Vagina (tissue), 2 donors: Measurements from ENCODE around the gene USP20. TPM values are rescaled to one million over a fixed set of nuclear protein-coding genes. Genes with fewer than 3 reads are reported as not detected.

ENCODE experiments used
- DNase-seq, 2 donors: peaks; one replicate each; pipeline ENCODE4 v3.0.0-alpha.2; 2017; ENCODE audit errors: extremely low spot score in 2 of 2
- H3K27ac ChIP-seq: fragments of 200-600 bp; sonication (generic); one replicate; pipeline ENCODE4 v1.5.1; 2019
- H3K27me3 ChIP-seq: fragments of 200-600 bp; sonication (generic); one replicate; pipeline ENCODE4 v1.5.1; 2019
- H3K36me3 ChIP-seq, 2 donors: fragments of 200-600 bp; sonication (generic); one replicate each; pipeline ENCODE4 v1.5.1; 2017 to 2019
- H3K4me1 ChIP-seq: fragments of 200-600 bp; sonication (generic); one replicate; pipeline ENCODE4 v1.5.1; 2019
- H3K4me3 ChIP-seq, 2 donors: fragments of 200-600 bp; sonication (generic); 1 replicate in 1 of 2; 2 replicates in 1 of 2; pipeline ENCODE4 v1.5.1; 2016 to 2019
- H3K9me3 ChIP-seq: fragments of 200-600 bp; sonication (generic); one replicate; pipeline ENCODE4 v1.5.1; 2019
- POLR2A ChIP-seq, 2 donors: fragments of 450-650 bp; IDR thresholded peaks; one replicate each; pipeline ENCODE4 v1.6.1; 2017; ENCODE audit warnings: antibody characterized with exemption in 2 of 2, mild to moderate bottlenecking in 2 of 2, moderate library complexity in 2 of 2
- POLR2AphosphoS5 ChIP-seq, 2 donors: sonication (generic); formaldehyde crosslinking; IDR thresholded peaks; one replicate each; pipeline ENCODE4 v1.9.0; 2017; ENCODE audit warnings: antibody characterized with exemption in 2 of 2, mild to moderate bottlenecking in 2 of 2, low read depth in 1 of 2; ENCODE audit not compliant: insufficient read depth in 1 of 2
- intact Hi-C: fragments of 100-400 bp; cut with DNase I; formaldehyde crosslinking; loops from one replicate; pipeline ENCODE4 v1.15.1; 2023
- total RNA-seq: library from RNA; depleted of rRNA; stranded (reverse); fragments of >200 nt; gene quantifications from one replicate; pipeline ENCODE4 v1.2.3, GENCODE V29; 2016
- TF ChIP-seq, protein P1 (sequence below), 3 experiments: fragments of 450-650 bp in 2 of 3; fragments of 200-600 bp in 1 of 3; sonication (generic) in 1 of 3; IDR thresholded peaks; one replicate each; pipeline ENCODE4 v1.5.1; 2017 to 2019; ENCODE audit warnings: antibody characterized with exemption in 3 of 3, mild to moderate bottlenecking in 2 of 3, moderate library complexity in 2 of 3

USP20 gene
- total RNA-seq, 1 donor from 2014 or later, result 29.5 TPM

DNA sequence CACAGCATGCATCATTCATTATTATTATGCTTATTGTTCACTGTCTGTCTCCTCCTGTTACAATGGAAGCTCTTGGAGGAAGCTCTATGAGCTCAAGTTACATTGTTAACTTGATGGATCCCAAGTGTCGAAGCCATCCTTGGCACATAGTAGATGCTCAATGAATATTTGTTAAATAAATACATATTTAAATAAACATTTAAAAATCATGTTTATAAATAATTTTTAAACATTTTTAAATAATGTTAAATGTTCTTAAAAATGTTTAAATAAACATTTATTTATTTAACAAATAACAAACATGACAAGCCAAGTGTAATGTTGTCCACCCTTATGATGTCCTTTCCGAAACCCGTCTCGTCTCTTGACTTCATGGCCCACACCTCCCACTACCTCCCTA, 69.5 kb downstream of the USP20 start:
- no peak for DNase-seq
- TF ChIP-seq POLR2AphosphoS5 (IDR thresholded peaks at IDR 0.05; ENCODE audit: insufficient read depth in 1 of 2, low read depth in 1 of 2), result no peak
- TF ChIP-seq, protein P1, sequence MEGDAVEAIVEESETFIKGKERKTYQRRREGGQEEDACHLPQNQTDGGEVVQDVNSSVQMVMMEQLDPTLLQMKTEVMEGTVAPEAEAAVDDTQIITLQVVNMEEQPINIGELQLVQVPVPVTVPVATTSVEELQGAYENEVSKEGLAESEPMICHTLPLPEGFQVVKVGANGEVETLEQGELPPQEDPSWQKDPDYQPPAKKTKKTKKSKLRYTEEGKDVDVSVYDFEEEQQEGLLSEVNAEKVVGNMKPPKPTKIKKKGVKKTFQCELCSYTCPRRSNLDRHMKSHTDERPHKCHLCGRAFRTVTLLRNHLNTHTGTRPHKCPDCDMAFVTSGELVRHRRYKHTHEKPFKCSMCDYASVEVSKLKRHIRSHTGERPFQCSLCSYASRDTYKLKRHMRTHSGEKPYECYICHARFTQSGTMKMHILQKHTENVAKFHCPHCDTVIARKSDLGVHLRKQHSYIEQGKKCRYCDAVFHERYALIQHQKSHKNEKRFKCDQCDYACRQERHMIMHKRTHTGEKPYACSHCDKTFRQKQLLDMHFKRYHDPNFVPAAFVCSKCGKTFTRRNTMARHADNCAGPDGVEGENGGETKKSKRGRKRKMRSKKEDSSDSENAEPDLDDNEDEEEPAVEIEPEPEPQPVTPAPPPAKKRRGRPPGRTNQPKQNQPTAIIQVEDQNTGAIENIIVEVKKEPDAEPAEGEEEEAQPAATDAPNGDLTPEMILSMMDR (IDR thresholded peaks at IDR 0.05), result no peak
- intact Hi-C loops, result no loop called here
- Histone ChIP-seq H3K27ac (no peak overlapping the region), H3K9me3 (no peaks in the 10 kb centered on the region), H3K4me1 (no peaks in the 10 kb centered on the region), H3K36me3 (peaks cover 0 to 49% of the 10 kb centered on the region in 2 donors), H3K27me3 (no peaks in the 10 kb centered on the region), H3K4me3 (no peak overlapping the region)

DNA sequence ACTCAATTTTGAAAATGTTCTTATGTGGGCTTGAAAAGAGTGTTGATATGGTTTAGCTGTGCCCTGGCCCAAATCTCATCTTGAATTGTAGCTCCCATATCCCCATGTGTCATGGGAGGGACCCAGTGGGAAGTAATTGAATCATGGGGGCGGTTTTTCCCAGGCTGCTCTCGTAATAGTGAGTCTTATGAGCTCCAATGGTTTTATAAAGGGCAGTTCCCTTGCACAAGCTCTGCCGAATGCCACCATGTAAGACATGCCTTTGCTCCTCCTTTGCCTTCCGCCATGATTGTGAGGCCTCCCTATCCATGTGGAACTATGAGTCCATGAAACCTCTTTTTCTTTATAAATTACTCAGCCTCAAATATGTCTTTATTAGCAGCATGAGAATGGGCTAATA, 71.0 kb downstream of the USP20 start:
- TF ChIP-seq, protein P1 (IDR thresholded peaks at IDR 0.05), result no peak
- no peak for TF ChIP-seq POLR2AphosphoS5 (IDR thresholded peaks at IDR 0.05; ENCODE audit: insufficient read depth in 1 of 2, low read depth in 1 of 2)
- no peak for TF ChIP-seq POLR2A (IDR thresholded peaks at IDR 0.05)
- H3K27me3 ChIP-seq, result no peaks in the 10 kb centered on the region
- H3K27ac ChIP-seq, result no peak overlapping the region
- intact Hi-C loops, result no loop called here
- no peak overlapping the region for H3K4me3 ChIP-seq
- H3K9me3 ChIP-seq, result no peaks in the 10 kb centered on the region
- no peaks in the 10 kb centered on the region for H3K4me1 ChIP-seq
- no peak for DNase-seq
- H3K36me3 ChIP-seq, result peaks cover 0 to 35% of the 10 kb centered on the region in 2 donors

DNA sequence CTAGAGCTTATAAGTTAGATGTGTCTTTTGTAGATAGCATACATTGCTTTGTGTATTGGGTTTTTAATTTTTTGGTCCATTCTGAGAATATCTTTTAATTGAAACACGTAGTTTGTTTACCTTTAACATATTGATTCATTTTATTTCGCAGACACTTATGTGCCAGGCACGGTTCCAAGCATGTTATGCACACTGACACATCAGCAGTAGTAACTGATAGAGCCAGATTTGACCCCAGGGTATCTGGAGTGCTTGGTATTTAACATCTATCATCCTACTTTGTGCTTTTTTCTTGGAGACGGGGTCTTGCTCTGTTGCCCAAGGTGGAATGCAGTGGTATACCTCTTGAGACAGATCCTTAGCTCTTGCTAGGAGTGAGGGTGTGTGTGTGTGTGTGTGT, 71.9 kb downstream of the USP20 start:
- Histone ChIP-seq H3K4me3 (no peak overlapping the region), H3K27me3 (no peaks in the 10 kb centered on the region), H3K4me1 (no peaks in the 10 kb centered on the region), H3K36me3 (peaks cover 0 to 26% of the 10 kb centered on the region in 2 donors), H3K9me3 (no peaks in the 10 kb centered on the region), H3K27ac (no peak overlapping the region)
- TF ChIP-seq POLR2AphosphoS5 (IDR thresholded peaks at IDR 0.05; ENCODE audit: insufficient read depth in 1 of 2, low read depth in 1 of 2), result no peak
- no peak for TF ChIP-seq POLR2A (IDR thresholded peaks at IDR 0.05)
- TF ChIP-seq, protein P1 (IDR thresholded peaks at IDR 0.05), result no peak
- intact Hi-C loops, result no loop called here
- no peak for DNase-seq

DNA sequence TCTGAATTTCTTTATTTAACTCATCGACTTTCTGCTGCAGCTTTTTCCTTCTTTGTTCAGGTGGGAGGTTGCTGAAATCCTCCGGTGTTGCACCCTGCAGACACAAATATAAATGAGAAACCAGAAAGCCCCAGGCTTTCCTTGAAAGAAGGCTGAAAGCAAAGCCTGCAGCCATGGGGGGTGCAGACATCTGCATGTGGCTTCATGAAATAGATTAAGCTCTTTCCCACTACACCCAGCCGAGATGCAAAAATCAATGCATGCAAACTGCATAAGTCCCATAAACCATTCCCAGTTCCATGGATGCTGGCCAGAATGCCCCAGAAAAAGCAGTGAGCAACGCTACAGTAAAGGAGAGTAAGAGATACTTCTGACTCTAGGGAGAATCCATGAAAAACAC, 73.6 kb downstream of the USP20 start:
- TF ChIP-seq, protein P1 (IDR thresholded peaks at IDR 0.05), result no peak
- TF ChIP-seq POLR2AphosphoS5 (IDR thresholded peaks at IDR 0.05; ENCODE audit: insufficient read depth in 1 of 2, low read depth in 1 of 2), result no peak
- TF ChIP-seq POLR2A (IDR thresholded peaks at IDR 0.05), result no peak

DNA sequence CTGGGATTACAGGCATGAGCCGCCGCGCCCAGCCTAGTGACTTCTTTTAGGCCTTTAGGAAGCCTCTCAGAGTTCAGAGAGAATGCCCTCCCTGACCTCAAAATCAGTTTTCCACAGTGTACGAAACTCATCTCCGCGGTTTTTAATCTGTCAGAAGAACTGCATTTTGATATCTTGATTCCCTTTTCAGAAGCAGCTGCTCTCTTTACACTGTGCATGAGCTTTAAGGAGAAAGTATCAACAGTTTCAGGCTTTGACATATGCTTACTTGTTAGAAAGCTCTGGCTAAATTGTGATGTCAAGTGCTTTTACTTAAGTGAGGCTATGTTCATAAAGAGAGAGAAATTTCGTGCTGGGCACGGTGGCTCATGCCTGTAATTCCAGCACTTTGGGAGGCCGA, 74.6 kb downstream of the USP20 start:
- intact Hi-C loops, result no loop called here
- Histone ChIP-seq H3K36me3 (peaks cover 0 to 11% of the 10 kb centered on the region in 2 donors), H3K9me3 (no peaks in the 10 kb centered on the region)

More for the DNA sequence above, 73.6 kb downstream of the USP20 start:
- Histone ChIP-seq H3K27me3 (no peaks in the 10 kb centered on the region), H3K4me3 (no peak overlapping the region), H3K9me3 (no peaks in the 10 kb centered on the region), H3K27ac (no peak overlapping the region), H3K36me3 (peaks cover 0 to 16% of the 10 kb centered on the region in 2 donors), H3K4me1 (no peaks in the 10 kb centered on the region)
- DNase-seq, result no peak
- intact Hi-C loops, result no loop called here

More for the DNA sequence above, 74.6 kb downstream of the USP20 start:
- no peak for DNase-seq
- no peaks in the 10 kb centered on the region for H3K27me3 ChIP-seq
- no peaks in the 10 kb centered on the region for H3K4me1 ChIP-seq
- no peak for TF ChIP-seq POLR2AphosphoS5 (IDR thresholded peaks at IDR 0.05; ENCODE audit: insufficient read depth in 1 of 2, low read depth in 1 of 2)
- no peak for TF ChIP-seq POLR2A (IDR thresholded peaks at IDR 0.05)
- TF ChIP-seq, protein P1 (IDR thresholded peaks at IDR 0.05), result no peak
- no peak overlapping the region for H3K4me3 ChIP-seq
- H3K27ac ChIP-seq, result no peak overlapping the region
